Measurements from ENCODE around the gene GTF3C4.

GRCh38 chr9:132632413-132633129, 37.7 kb upstream of the GTF3C4 start:
- TF ChIP-seq POLR2A (IDR thresholded peaks at IDR 0.05) (no peak), CTCF (IDR thresholded peaks at IDR 0.05 in 8 of 11, conservative IDR thresholded peaks at IDR 0.05 in 3 of 11) (no peak)

Measured in spleen (tissue), 7 donors.